GM19397 (cell line): Measurements from ENCODE around the gene ECI1.

Source experiments
- ATAC-seq: cut with Tn5 transposase; IDR thresholded peaks from one replicate; pipeline ENCODE4 v1.9.1; 2021; ENCODE audit warnings: mild to moderate bottlenecking, moderate library complexity; ENCODE audit not compliant: unreplicated experiment

The ECI1 gene, protein sequence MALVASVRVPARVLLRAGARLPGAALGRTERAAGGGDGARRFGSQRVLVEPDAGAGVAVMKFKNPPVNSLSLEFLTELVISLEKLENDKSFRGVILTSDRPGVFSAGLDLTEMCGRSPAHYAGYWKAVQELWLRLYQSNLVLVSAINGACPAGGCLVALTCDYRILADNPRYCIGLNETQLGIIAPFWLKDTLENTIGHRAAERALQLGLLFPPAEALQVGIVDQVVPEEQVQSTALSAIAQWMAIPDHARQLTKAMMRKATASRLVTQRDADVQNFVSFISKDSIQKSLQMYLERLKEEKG

GRCh38 chr16:2251296-2252111 is at the start of gene ECI1:
Gene ECI1, minus strand, starts transcription at chr16:2251587. Its CDS starts 21 bp downstream, at chr16:2251566.
- peak; percentile 90 for ATAC-seq

DNA sequence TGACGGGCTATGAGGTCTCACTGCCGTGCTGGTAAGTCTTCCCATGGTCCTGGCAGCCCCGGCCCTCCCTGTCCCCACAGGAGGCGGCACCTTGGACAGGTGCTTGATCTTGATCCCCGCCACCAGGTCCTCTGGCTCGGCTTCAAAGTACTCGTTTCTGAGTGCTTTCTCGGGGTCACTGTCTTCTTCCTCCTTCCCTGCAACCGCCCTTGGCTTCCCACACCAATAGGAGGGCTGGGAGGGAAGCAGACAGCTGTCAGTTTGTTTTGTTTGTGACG is 48.5 kb upstream of the ECI1 start:
- ATAC-seq, result no peak

- ATAC-seq, result no peak
Measured at GRCh38 chr16:2299121-2299914, 47.9 kb upstream of the ECI1 start.

DNA sequence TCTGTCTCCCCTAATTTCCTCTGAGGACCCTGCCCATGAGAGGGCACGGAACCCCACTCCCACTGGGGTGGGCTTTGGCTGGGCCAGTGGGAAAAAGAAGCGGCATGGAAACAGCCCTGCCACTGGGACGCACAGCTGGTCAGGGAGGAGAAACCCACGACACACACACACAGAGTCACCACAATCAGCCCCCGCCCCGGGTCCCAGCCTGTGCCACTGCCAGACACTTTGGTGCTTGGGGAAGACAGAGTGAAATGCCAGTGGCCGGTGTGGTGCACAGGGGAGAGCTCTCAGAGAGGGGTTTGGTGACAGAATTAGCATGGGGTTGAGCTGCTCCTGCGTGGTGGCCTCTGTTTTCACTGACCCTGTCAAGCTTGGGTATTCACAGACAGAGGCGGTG is 47.2 kb upstream of the ECI1 start:
- no peak for ATAC-seq

DNA sequence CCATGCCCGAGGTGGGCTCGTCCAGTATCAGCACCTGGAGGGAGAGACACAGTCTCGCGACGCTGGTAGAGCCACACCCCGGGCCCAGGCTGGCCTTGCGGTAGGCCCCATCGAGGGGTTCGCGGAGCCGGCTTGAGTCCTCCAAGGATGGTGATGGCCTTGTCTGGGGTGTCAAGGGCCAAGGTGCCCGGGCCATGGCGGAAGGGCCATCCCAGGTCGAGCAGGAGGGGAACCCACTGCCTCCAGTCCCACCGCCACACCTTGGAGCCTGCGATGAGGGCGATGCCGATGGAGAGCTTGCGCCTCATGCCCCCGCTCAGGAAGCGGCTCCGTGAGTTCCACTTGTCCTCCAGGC is 46.1 kb upstream of the ECI1 start:
- ATAC-seq, result no peak

- no peak for ATAC-seq
Measured at GRCh38 chr16:2296661-2297505, 45.5 kb upstream of the ECI1 start.

GRCh38 chr16:2295056-2295798 is 43.8 kb upstream of the ECI1 start:
- no peak for ATAC-seq

DNA sequence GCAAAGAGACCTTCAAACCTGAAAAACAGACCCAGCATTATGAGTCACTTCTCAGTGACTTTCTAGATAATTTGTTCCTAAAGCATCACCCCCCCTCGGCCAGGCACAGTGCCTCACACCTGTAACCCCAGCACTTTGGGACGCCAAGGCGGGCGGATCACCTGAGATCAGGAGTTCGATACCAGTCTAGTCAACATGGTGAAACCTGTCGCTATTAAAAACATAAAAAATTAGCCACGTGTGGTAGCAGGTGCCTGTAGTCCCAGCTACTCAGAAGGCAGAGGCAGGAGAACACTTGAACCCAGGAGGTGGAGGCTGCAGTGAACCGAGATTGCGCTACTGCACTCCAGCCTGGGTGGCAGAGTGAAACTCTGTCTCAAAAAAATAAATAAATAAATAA is 40.8 kb upstream of the ECI1 start:
- no peak for ATAC-seq

GRCh38 chr16:2289282-2289681 is 37.9 kb upstream of the ECI1 start:
- ATAC-seq, result no peak

GRCh38 chr16:2288726-2289125 is 37.3 kb upstream of the ECI1 start:
- no peak for ATAC-seq

DNA sequence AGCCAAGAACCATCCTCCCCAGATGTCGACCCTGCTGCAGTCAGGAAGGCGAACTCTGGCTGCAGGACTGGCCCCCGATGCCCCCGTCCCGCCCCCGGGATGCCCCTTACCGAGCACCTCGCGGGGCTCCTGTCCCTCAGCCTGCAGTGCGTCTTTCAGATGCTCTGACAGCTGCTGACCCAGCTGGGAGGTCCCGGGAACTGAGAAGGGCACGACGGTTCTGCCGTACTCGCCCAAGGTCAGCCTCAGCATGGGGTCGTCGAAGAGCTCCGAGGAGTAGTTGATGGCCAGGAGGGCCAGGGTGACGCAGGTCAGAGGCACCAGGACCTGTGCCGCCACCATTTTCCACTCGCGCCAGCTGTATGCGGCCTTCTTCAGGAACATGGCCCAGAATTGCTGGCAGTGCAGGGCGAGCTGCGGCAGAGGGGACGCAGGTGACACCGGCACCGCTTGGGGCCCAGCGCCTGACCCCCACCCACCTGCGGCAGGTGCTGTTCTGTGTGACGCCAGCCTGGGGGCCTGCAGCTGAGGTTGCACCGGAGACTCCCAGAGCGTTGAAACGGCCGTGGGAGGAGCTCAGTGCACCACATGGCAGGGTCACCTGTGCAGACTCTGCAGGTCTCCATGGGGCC is 36.6 kb upstream of the ECI1 start:
- ATAC-seq, result no peak

DNA sequence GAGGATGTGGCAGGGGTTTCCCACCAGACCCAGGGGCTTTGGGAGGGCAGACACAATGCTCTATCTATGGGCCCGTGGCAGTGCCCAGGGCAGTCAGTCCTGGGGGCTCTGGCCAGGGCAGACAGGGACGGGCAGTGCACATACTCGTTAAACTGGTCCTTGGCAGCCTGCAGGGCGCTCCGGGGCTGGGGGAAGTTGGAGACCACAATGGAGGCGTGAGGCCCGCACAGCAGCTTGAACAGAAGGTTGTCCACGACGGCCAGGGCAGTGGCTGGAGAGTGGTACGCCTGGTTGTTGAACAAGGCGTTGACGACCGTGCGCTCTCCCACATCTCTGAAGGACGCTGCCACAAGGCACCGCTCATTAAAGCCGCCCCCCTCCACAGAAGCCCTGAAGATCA is 35.2 kb upstream of the ECI1 start:
- no peak for ATAC-seq

DNA sequence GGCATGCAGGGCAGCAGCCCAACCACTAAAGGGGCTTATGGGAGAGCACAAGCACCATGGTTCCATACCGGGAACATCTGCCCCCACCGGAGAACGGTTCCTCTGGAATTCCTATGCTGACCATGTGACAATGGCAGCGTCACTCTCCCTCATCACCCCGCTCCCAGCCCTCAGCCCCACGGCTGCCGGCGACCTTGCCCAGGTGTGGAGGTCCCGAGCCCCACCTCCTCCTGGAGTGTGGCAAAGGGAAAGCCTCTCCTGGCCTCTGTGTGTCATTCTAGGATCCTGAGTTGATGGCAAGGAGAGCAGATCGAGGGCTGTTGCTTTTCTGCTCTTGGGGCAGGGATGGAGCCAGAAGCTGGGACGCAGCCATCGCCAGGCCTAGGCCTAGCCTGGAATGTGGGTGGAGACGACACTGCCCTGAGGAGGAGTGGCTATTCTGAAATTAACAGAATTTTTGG is 34.4 kb upstream of the ECI1 start:
- no peak for ATAC-seq

- ATAC-seq, result no peak
Measured at GRCh38 chr16:2284797-2285576, 33.6 kb upstream of the ECI1 start.

GRCh38 chr16:2284001-2284770 is 32.8 kb upstream of the ECI1 start:
- no peak for ATAC-seq

DNA sequence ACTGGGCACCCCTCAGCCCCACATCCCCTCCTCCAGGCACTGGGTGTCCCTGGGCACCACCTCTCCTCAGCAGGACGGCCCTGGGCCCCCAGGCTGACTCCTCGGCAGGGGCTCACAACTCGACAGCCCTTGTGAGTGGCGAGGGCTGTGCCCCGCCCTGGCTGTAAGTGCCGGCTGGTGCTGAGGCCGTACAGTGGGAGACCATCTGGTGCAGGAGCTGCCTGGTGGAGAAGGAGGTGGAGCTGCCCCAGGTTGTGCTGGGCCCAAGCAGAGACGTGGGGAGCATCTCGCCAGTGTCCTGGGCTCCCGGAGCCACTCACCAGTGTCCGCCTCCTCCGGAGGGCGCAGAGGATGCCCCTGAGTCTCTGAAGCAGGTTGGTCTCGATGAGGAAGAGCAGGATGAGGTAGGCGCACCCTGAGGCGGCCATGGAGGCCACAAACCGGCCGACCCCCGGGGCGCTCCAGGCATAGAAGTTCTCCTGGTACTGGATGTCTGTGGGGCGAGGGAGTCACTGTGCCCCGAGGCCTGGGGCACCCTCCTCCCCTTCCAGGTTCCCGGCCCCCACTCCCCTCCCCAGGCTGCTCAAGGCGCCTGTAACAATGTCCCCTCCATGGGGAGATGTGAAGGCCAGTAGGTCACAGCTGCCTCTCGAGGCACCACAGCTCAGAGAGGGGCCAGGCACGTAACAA is 31.6 kb upstream of the ECI1 start:
- ATAC-seq, result no peak

DNA sequence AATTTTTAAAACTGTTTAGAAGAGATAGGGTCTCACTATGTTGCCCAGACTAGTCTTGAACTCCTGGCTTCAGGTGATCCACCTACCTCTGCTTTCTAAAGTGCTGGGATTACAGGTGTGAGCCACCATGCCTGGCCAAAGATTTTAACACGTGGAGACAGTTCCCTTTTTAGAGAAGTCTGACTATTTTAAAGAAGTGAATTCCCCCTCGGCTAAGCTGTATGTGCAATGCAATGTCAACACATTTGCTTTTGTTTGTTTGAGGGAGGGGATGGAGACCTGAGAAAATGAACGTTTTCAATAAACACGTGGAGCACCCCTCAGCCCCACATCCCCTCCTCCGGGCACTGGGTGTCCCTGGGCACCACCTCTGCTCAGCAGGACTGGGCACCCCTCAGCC is 30.9 kb upstream of the ECI1 start:
- no peak for ATAC-seq
